Measurements from ENCODE around the gene PBRM1. TPM values are rescaled to one million over a fixed set of nuclear protein-coding genes. Genes with fewer than 3 reads are reported as not detected.

The PBRM1 gene
- total RNA-seq, 1 experiment from 2014 or later: 39.6 TPM

- Histone ChIP-seq H3K9me3 (replicated peaks) (no peaks in the 10 kb centered on the region), H3K27me3 (replicated peaks) (no peaks in the 10 kb centered on the region), H3K36me3 (peaks cover 22% of the 10 kb centered on the region), H3K27ac (no peak overlapping the region), H3K4me1 (replicated peaks) (no peaks in the 10 kb centered on the region), H3K4me3 (no peak overlapping the region)
- no peak for DNase-seq (ENCODE audit: low read depth in 1 of 2, low spot score in 2 of 2)
Measured at GRCh38 chr3:52520716-52521487, 164.8 kb downstream of the PBRM1 start.

- Histone ChIP-seq H3K4me3 (no peak overlapping the region), H3K27ac (no peak overlapping the region), H3K9me3 (replicated peaks) (no peaks in the 10 kb centered on the region), H3K36me3 (peaks cover 15% of the 10 kb centered on the region), H3K27me3 (replicated peaks) (no peaks in the 10 kb centered on the region), H3K4me1 (replicated peaks) (no peaks in the 10 kb centered on the region)
- no peak for DNase-seq (ENCODE audit: low read depth in 1 of 2, low spot score in 2 of 2)
Measured at GRCh38 chr3:52520141-52520667, 165.5 kb downstream of the PBRM1 start.

GRCh38 chr3:52519445-52520140, 166.1 kb downstream of the PBRM1 start:
- no peak overlapping the region for H3K27ac ChIP-seq
- no peaks in the 10 kb centered on the region for H3K4me1 ChIP-seq (replicated peaks)
- no peak overlapping the region for H3K4me3 ChIP-seq
- H3K36me3 ChIP-seq: peaks cover 13% of the 10 kb centered on the region
- no peaks in the 10 kb centered on the region for H3K27me3 ChIP-seq (replicated peaks)
- DNase-seq (ENCODE audit: low read depth in 1 of 2, low spot score in 2 of 2): no peak
- no peaks in the 10 kb centered on the region for H3K9me3 ChIP-seq (replicated peaks)

- peaks cover 6% of the 10 kb centered on the region for H3K36me3 ChIP-seq
- DNase-seq (ENCODE audit: low read depth in 1 of 2, low spot score in 2 of 2): no peak
- no peak overlapping the region for H3K4me3 ChIP-seq
- H3K9me3 ChIP-seq (replicated peaks): no peaks in the 10 kb centered on the region
- no peak overlapping the region for H3K27ac ChIP-seq
- H3K27me3 ChIP-seq (replicated peaks): no peaks in the 10 kb centered on the region
- no peaks in the 10 kb centered on the region for H3K4me1 ChIP-seq (replicated peaks)
Measured at GRCh38 chr3:52518723-52519444, 166.8 kb downstream of the PBRM1 start.

- no peak overlapping the region for H3K4me3 ChIP-seq
- no peaks in the 10 kb centered on the region for H3K9me3 ChIP-seq (replicated peaks)
- H3K36me3 ChIP-seq: no peaks in the 10 kb centered on the region
- no peaks in the 10 kb centered on the region for H3K4me1 ChIP-seq (replicated peaks)
- H3K27me3 ChIP-seq (replicated peaks): no peaks in the 10 kb centered on the region
- no peak for DNase-seq (ENCODE audit: low read depth in 1 of 2, low spot score in 2 of 2)
- no peak overlapping the region for H3K27ac ChIP-seq
Measured at GRCh38 chr3:52517796-52518722, 167.7 kb downstream of the PBRM1 start.

GRCh38 chr3:52516509-52517195, 169.1 kb downstream of the PBRM1 start:
- Histone ChIP-seq H3K4me1 (replicated peaks) (no peaks in the 10 kb centered on the region), H3K27me3 (replicated peaks) (no peaks in the 10 kb centered on the region), H3K9me3 (replicated peaks) (no peaks in the 10 kb centered on the region), H3K27ac (no peak overlapping the region), H3K36me3 (no peaks in the 10 kb centered on the region), H3K4me3 (no peak overlapping the region)
- no peak for DNase-seq (ENCODE audit: low read depth in 1 of 2, low spot score in 2 of 2)

- Histone ChIP-seq H3K4me3 (no peak overlapping the region), H3K27me3 (replicated peaks) (no peaks in the 10 kb centered on the region), H3K36me3 (no peaks in the 10 kb centered on the region), H3K27ac (no peak overlapping the region), H3K9me3 (replicated peaks) (no peaks in the 10 kb centered on the region), H3K4me1 (replicated peaks) (no peaks in the 10 kb centered on the region)
- DNase-seq (ENCODE audit: low read depth in 1 of 2, low spot score in 2 of 2): no peak
Measured at GRCh38 chr3:52515192-52515591, 170.5 kb downstream of the PBRM1 start.

DNA sequence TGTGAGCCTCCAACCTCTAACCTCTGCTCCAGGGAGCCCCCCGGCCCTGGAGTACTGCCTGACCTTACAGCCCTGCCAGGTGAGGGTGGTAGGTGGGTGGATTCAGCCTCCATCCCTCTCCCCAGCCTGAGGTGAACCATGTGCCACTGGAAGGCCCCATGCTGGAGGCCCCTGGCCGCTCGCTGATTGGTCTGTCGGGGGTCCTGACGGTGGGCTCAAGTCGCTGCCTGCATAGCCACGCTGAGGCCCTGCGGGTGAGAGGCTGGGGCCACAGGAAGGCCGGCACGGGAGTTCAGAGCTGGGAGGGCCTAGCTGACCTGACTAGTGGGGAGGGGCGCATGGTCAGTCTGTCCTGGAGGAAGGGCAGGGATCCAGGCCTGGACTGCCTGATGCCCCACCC, 171.1 kb downstream of the PBRM1 start:
- no peaks in the 10 kb centered on the region for H3K27me3 ChIP-seq (replicated peaks)
- no peak overlapping the region for H3K4me3 ChIP-seq
- no peaks in the 10 kb centered on the region for H3K36me3 ChIP-seq

GRCh38 chr3:52513281-52513680, 172.4 kb downstream of the PBRM1 start:
- no peak overlapping the region for H3K27ac ChIP-seq

More for the DNA sequence above, 171.1 kb downstream of the PBRM1 start:
- Histone ChIP-seq H3K4me1 (replicated peaks) (no peaks in the 10 kb centered on the region), H3K27ac (no peak overlapping the region), H3K9me3 (replicated peaks) (no peaks in the 10 kb centered on the region)
- DNase-seq (ENCODE audit: low read depth in 1 of 2, low spot score in 2 of 2): no peak

GRCh38 chr3:52512727-52513126, 173.0 kb downstream of the PBRM1 start:
- H3K36me3 ChIP-seq: no peaks in the 10 kb centered on the region
- no peak overlapping the region for H3K27ac ChIP-seq
- no peak for DNase-seq (ENCODE audit: low read depth in 1 of 2, low spot score in 2 of 2)
- H3K27me3 ChIP-seq (replicated peaks): no peaks in the 10 kb centered on the region
- no peaks in the 10 kb centered on the region for H3K9me3 ChIP-seq (replicated peaks)
- H3K4me3 ChIP-seq: no peak overlapping the region
- H3K4me1 ChIP-seq (replicated peaks): no peaks in the 10 kb centered on the region

More at GRCh38 chr3:52513281-52513680, 172.4 kb downstream of the PBRM1 start:
- Histone ChIP-seq H3K27me3 (replicated peaks) (no peaks in the 10 kb centered on the region), H3K4me1 (replicated peaks) (no peaks in the 10 kb centered on the region), H3K36me3 (no peaks in the 10 kb centered on the region), H3K9me3 (replicated peaks) (no peaks in the 10 kb centered on the region), H3K4me3 (no peak overlapping the region)
- no peak for DNase-seq (ENCODE audit: low read depth in 1 of 2, low spot score in 2 of 2)

GRCh38 chr3:52512105-52512504, 173.6 kb downstream of the PBRM1 start:
- Histone ChIP-seq H3K9me3 (replicated peaks) (no peaks in the 10 kb centered on the region), H3K4me1 (replicated peaks) (peaks cover 6% of the 10 kb centered on the region), H3K27me3 (replicated peaks) (no peaks in the 10 kb centered on the region), H3K27ac (no peak overlapping the region), H3K4me3 (no peak overlapping the region), H3K36me3 (no peaks in the 10 kb centered on the region)
- DNase-seq (ENCODE audit: low read depth in 1 of 2, low spot score in 2 of 2): no peak

- Histone ChIP-seq H3K27ac (no peak overlapping the region), H3K4me1 (replicated peaks) (peaks cover 11% of the 10 kb centered on the region), H3K27me3 (replicated peaks) (no peaks in the 10 kb centered on the region), H3K4me3 (no peak overlapping the region), H3K36me3 (no peaks in the 10 kb centered on the region), H3K9me3 (replicated peaks) (no peaks in the 10 kb centered on the region)
- DNase-seq (ENCODE audit: low read depth in 1 of 2, low spot score in 2 of 2): no peak
Measured at GRCh38 chr3:52511509-52511908, 174.2 kb downstream of the PBRM1 start.

Data from SJSA1 (cell line).